HG03378 (cell line): ENCODE data around the gene VSTM2L.
A peak's percentile ranks its signal among the peaks of the same experiment; 100 is the strongest.
"Not testable (repeated sequence)": the region's sequence is repeated elsewhere in the genome, so short reads cannot be mapped to it uniquely, and the experiment has no call there.

Source experiments
- ATAC-seq: cut with Tn5 transposase; IDR thresholded peaks from one replicate; pipeline ENCODE4 v1.9.1; 2021; ENCODE audit warnings: mild to moderate bottlenecking, moderate library complexity; ENCODE audit not compliant: unreplicated experiment

The VSTM2L gene, protein sequence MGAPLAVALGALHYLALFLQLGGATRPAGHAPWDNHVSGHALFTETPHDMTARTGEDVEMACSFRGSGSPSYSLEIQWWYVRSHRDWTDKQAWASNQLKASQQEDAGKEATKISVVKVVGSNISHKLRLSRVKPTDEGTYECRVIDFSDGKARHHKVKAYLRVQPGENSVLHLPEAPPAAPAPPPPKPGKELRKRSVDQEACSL

DNA sequence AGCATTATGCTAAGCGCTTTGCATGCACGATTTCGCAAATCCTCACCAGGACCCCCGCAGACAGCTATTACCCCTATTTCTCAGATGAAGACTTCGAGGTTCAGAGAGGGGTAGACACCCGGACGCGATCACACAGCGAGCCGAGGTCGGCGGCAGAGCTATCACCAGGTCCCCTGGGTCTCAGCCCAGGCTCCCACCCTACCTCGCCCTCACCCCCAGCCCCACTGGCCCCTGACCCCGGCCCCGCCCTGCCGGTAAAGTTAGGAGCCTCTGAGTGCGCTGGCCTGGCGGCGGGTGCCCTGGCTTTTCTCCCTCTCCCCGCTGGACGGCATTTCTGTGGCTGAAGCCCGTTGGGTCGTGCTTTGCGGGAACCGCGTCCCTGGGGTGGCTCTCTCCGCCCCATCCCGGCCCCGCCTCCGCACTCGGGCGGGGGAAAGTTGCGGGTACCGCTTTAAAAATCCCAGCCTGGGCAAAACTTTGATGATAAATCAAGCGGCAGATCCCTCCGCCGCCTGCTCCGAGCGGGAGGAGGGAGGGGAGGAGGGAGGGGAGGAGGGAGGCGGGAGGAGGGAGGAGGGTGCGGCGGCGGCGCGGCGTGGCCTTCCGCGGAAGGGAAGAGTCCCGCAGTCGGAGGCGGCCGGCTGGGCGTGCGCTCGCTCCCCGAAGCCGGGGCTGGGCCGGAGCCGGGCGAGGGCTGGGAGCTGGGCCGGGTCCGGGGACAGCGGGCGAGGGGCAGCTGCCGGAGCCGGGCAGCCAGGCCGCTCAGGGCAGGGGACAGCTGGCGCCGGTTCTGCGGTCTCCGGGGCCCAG lies at the start of gene VSTM2L:
VSTM2L (plus strand) TSS at position 624 of the 810 bp plus-strand sequence. CDS start 224 bp downstream, outside the sequence.
- no peak for ATAC-seq

DNA sequence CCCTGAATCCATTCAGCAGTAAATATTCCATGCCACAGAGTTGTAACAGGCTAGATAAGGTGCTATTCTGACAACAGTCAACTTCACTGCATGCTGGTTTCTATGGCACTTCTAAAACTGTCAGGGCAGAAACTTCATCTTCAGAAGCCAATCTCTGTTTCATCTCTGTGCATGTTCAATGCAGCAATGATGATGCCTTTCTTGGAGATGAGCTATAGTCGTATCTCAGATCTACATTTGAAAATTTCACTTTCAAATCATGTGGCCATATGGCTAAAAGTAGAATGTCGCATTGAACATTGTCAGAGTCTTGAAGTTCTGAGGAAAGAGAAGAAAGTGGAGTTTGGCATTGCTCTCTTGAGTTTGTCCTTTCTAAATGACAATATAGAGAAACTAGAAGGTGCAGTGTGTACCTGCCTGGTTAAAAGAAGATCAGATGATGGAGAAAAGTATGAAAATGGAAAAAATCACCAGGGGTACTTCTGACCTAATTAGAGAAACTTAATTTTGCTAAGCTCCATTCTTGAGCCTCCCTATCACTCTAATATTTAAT lies 49.0 kb upstream of the VSTM2L start:
- peak; percentile 70 for ATAC-seq

DNA sequence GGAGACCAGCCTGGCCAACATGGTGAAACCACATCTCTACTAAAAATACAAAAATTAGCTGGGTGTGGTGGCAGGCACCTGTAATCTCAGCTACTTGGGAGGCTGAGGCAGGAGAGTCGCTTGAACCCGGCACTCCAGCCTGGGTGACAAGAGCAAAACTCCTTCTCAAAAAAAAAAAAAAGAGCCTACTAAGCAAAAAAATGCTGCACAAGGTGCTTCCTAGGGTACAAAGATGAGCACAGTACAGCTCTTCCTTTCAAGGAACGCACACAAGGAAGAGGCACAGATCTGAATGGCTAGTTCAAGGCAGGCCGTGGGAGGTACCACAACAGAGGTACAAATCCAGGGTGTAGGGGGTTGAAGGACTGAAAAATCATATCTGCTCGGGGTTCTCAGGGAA lies 46.9 kb upstream of the VSTM2L start:
- not testable (repeated sequence) for ATAC-seq

DNA sequence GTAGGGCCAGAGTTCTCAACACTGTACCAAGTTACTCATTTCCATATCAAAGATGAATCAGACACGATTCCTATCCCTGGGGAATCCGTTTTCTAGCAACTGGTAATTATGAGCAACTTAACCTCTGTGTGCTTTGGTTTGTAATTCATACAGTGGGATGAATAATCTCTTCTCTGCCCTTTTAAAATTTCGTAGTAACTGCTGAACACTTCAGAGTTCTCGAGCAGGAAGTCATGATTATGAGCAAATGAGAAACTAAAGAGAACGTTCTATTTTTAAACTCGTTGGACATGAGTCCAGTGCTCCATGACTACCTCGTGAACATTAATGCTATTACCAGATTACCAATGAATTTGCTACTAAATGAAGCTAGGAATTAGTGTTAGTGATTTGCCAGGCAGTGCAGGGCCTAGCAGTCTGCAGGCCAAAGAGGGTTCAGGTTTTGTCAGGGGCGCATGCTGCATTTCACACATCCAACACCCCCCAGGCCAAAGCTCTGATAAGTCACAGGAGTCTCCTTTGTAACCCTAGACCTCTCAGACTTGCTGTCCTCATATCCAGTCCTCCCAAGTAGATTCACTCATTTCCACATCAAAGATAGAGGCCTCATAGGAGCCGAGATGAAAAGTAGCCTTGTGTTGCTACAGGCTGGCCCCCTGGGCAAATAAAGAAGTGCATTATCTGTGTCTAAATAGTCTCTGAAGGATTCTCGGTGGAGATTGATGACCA lies 45.8 kb upstream of the VSTM2L start:
- ATAC-seq = no peak

DNA sequence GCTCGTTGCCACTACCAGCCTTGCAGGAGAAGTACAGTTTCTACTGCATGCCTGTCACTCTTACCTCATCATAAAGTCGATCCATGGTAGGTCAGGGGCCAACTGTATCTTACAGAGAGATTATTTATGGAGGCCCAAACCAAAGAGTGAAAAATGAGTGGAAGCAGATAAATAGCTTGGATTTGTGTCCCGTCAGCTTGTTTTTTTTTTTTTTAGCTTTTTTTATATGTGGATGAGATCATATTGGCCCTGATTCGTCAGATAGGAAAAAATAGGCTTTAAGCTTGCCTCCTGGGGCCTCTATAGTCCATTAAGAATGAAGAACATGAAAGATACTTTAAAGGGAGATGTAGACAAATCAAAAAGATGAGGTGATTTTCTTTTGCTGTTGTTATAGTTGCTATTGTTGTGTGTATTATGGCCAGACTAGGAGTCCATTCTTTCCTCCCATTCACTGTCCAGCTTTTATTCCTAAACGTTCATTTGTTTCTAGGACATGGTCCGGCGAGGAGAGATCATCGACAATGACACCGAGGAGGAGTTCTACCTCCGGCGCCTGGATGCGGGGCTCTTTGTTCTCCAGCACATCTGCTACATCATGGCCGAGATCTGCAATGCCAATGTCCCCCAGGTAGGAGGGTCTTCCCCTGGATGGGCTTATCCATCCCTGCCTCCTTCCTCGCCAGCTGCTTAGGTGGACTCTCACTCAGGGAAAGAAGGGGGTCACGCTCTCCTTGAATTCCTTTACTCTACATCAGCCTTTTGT lies 43.3 kb upstream of the VSTM2L start:
- no peak for ATAC-seq

DNA sequence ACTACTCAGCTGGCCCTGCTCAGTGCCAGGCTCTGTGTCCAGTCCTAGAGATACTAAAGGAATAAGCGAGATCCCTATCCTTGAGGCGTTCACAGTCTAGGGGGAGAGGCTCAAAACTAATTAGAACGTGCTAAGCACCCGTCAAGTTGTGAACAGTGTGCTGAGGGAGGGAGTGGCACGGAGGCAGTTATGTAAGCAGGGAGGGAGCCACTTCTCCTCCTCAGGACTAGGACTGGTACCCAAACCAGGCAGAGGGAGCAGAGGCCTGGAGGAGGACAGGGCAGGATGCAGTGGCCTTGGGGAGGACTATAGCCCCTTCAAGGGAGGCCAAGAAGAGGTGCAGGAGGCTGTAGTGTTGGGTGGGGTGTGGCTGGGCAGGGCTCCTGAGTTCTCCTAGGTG lies 39.6 kb upstream of the VSTM2L start:
- ATAC-seq = no peak

DNA sequence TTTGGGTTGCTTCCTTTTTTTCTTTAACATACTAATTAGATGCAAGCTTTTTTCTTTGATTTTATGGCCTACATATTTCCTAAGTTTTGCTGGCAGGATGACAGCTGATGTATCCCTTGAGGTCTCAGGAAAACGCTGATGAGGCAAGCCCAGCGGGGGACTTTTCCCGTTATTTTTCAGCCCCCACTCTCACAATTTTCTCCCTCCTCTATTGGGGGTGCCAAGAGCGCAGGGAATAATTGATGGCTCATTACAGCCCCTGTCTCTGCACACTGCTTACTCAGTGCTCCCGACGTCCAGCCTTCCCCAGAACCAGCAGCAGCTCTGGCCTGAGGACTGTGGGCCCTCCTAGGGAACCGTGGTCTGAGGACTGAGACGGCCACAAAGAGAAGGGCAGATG lies 38.6 kb upstream of the VSTM2L start:
- ATAC-seq = no peak

DNA sequence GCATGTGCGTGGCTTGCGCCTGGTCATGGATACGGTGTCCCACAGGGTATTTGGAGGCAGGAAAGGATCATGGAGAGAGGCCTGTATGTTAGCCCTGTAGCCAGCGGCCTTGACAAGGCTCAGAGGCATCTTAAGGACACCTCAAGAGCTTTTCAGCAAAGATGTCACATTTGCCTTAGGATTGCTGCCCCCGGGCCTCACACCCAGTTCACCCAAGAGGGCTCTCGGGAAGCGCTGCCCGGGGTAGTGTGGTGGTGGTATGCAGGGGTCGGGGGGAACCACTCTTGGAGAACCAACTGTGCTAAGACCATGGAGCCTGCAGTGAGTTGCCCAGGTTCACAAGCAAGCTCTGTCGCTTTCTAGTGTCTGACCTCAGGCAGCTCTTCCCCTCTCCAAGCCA lies 36.9 kb upstream of the VSTM2L start:
- no peak for ATAC-seq

DNA sequence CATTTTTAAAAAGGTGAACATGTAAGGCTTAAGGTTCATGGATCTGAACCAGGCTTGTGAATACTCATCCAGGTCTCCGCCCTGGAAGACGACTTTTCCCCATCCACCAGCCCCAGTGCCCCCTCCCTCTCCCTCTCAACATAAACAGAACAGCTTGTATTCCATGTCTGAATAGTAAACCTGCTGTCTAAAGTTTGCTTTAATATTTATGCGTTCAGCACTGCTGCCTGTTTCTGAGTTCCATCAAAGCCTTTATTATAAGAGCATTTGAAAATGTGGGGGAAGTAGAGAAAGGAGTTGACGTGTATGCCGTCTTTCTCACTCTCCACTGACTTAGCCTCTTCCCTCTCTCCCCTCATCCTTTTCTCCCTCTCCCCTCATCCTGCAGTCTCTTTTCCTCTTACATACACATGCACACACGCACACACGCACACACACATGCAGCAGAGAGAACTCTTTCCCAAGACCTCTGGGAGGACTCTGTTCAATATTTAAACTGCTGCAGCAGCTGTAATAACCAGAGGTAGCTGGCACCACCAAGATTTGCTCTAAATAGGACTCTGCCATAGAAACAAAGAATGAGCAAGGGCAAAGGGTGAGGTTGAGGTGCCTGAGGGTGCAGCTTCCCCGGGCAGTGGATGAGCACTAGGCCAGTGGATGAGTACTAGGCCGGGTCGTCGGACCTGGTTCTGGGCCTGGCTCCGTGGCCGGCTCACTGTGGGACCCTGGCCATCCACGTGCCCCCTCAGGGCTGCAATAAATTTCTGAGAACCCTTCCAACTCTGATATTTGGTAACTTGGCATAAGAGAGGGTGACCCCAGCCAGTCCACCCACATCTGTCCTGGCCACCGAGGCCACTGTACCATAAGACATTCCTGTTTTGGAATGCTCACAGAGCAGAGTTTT lies 35.4 kb upstream of the VSTM2L start:
- ATAC-seq = no peak

DNA sequence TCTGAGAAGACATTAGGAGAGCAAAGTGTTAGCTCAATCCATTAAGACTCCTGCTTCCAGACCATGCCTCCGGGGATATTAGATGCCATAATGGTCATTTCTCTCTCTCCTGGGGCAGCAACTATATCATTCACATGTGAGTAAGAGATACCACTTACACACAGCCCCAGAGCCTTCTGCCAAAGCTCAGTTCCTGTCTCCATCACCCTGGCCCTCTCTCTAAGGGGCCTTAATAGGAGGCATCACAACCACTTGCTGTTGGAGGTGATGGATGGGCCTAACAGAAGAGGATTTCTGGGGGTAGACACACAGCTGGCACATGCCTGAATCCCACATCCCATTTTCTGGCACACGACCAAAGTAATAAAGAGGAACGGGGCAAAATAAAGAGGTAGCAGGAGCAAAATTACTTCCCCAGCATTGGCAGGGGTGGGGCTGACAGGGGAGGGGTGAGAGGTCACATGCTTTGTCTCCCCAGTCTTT lies 34.0 kb upstream of the VSTM2L start:
- no peak for ATAC-seq

DNA sequence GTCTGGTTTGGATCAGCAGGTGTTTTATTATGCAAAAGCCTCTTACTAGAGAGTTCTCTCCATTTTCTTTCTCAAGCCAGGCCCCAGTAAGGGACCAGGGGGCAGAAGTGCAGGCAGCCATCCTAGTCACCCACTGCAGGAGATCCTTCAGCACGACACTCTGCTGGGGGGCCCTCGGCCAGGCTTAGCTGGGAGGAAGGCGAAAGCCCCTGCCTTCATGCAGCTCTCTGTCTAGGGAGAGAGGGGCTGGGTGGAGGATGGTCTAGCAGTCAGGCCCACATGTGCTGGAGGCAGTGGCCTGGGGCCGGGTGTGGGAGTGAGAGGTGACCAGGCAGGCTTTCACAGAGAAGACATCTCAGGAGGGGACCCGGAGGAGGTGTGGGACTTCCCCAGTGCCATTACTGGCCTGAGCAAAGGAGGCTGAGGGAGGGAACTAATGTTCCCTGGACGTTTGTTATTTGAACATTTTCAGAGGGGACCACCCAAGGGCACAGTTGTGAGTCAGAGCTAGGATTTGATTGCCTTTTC lies 33.5 kb upstream of the VSTM2L start:
- ATAC-seq = no peak

DNA sequence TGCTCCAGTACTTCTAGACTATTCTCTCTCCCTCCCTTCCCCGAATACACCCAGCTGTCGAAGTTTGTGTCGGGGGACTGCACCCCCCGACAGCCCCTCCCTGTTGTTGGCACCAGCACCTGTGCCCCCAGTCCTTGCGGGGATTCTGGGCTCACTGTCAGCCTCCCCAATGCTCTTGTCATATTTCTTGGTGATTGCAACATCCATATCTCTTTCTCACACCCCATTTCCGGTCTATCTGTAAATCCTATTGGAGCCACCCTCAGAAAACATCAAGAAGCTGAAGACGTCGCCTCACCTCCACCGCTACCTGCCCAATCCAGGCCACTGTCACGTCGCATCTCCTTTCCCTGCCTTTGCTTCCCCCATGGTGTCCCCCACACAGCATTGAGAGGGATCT lies 32.6 kb upstream of the VSTM2L start:
- ATAC-seq = no peak

DNA sequence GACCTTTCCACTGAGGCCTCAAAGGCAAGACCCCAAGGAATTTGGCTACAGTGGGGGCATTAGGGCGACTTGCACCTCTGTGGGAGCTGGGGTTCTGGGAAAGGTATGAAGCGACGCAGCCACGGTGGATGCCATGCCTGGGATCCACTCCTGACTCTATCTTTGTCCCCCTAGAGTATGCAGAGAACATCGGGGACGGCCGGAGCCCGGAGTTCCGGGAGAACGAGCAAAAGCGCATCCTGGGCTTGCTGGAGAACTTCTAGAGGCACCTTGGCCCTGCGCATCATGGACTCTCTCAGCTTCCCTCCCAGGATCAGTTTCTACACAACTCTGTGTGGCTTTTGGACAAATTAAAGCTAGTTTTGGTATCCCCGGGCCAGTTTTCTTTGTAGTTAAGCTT lies 31.2 kb upstream of the VSTM2L start:
- ATAC-seq = no peak

DNA sequence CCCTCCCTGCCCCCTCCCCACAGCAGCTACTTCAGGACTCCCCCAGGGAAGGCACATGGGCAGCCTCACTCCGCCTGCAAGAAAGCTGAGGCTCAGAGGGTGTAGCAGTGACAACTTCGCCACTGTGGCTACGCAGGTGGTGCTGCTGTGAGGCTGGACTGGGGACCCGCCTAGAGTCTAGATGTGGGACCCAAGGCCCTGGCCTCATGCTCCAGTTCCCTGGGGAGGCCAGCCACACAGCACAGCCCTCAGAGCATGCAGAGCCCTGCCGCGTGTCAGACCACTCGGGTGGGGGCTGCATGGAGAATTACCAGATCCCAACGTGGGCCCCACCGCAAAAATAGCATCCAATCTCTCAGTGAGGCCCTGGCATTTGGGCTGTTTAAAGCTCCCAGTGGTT lies 30.8 kb upstream of the VSTM2L start:
- ATAC-seq = no peak

DNA sequence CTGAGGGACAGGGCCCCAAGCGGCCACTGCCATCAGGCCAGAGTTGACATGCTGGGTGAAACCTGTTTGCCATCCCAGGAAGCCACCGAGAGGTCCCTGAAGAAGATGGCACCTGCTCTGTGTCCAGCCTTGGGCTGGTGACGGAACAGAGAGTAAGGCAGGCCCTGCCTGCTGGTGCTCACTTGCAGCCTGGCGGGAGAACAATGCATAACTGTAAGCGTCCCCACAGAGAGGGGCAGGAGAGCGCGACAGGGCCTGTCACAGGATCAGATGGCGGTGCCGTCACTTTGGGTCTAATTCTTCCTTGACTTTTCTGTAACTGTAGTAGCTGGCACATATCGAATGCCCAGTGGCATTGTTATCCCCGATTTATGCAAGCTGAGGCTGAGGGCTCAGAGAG lies 29.0 kb upstream of the VSTM2L start:
- no peak for ATAC-seq

DNA sequence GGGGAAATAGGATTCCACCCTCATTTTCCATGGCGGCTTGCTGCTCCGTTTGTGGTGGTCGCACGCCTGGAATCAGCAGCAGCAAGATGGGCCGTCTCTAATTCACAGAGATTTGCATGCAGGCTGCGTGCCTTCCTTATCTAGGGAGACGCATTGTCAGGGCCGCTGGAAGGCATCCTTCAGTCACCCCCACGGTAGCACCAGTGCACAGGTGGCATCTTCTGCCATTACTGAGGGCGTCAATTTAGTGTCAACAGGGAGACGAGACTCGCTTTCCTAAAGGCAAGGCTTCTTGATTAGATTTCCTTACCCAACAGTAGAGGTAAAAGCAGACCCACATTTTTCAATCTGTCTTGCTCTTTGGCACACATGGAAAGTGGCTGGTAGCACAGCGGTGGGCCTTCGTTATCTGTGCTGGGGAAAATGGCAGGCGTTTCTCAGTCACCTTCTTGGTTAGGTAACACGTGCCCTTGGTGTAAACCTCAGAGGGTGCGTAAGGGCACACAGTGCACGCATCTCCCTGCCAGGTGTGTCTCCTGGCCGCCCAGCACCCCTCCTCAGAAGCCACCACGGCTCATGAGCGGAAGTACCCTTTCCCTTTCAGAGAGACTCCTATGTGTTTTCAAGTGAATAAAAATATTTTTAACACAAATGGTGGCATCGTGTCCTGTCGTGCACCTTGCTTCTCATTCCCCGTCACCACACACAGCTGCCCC lies 27.3 kb upstream of the VSTM2L start:
- no peak for ATAC-seq

DNA sequence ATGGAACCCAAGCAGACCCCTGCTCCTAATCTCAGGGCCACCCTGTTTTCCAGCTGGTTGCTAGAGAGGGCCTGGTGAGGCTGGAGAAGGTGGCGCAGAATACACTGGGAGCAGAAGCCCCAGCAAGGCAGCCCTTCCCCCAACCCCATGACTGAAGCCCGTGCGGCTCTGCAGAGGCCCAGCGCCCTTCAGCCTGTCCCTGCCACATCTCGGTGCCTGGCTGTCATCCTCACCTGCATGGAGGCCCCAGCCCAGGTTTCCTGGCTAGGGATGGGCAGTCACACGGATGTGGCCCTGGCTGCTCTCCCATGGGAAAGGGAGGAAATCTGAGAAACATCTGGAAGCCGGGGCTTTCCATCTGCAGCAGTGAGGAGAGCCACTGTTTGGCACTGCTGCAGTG lies 26.1 kb upstream of the VSTM2L start:
- no peak for ATAC-seq

DNA sequence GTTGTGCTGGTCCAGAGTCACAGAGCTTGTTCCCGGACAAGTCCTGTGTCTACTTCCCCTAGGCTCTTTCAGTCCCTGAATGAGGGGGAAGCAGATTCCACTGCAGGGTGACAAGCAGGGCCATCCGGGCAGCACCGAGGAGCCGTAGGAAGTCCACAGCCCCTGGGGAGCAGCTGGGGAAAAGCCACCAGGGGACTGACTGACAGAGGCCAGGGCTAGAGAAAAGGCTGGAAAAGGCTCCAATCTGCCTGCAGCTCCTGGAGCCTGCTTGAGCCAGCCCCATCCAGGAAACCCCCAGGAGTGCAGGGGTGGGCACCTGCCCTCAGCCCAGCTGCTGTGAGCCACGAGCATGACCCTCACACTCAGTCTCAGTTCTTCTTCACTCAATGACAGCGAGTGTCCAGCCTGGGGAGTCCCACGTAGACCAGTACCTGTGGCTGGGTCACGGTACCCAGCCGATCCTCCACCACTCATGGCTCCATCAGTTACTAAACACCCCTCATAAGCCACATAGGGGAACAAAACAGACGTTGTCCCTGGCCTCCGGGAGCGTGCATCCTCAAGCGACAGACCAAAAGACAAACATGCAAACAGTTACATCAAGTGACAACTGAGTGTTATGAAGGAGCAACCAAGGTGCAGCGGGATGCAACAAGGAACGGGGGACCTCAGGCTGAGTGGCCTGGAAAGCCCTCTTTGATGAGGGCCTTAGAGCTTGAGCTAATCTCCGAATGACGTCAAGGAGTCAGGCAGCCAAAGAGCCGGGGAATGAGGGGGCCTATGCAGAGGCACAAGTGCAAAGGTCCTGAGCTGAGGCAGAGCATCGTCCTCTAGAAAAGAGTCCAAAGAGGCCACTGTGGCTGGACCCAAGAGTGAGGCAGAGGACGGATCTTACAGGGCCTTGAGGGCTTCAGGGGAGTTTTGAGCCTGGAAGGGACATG lies 24.8 kb upstream of the VSTM2L start:
- ATAC-seq = no peak
